PC-9 (cell line): ENCODE data around the gene PPP1CC.

Experiments
- EZH2 ChIP-seq: fragments of 200-600 bp; sonication (generic); IDR thresholded peaks from 2 replicates; pipeline ENCODE4 v1.8.0; 2017; ENCODE audit warnings: antibody characterized with exemption, low read depth
- TF ChIP-seq, protein P1 (sequence below): fragments of 200-600 bp; sonication (generic); conservative IDR thresholded peaks from 2 replicates; pipeline ENCODE4 v1.6.1; 2017; ENCODE audit warnings: mixed run types, antibody characterized with exemption, mild to moderate bottlenecking, moderate library complexity

DNA sequence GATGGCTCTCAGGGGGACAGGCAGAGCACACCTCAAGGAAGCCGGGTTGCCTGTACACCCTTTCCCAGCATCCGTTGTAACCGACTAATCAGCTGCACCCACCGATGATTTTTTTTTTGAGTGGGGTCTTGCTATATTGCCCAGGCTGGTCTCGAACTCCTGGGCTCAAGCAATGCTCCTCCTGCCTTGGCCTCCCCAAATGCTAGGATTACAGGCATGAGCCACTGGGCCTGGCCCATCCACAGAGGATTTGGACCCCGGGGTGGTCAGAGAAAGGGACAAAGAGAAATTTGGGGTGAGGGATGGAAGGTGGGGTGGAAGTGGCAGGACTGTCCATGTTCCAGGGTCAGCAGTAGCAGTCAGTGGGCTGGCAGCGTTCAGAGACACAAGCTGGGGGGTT lies 43.3 kb upstream of the PPP1CC start:
- TF ChIP-seq EZH2: no peak
- TF ChIP-seq, protein P1, sequence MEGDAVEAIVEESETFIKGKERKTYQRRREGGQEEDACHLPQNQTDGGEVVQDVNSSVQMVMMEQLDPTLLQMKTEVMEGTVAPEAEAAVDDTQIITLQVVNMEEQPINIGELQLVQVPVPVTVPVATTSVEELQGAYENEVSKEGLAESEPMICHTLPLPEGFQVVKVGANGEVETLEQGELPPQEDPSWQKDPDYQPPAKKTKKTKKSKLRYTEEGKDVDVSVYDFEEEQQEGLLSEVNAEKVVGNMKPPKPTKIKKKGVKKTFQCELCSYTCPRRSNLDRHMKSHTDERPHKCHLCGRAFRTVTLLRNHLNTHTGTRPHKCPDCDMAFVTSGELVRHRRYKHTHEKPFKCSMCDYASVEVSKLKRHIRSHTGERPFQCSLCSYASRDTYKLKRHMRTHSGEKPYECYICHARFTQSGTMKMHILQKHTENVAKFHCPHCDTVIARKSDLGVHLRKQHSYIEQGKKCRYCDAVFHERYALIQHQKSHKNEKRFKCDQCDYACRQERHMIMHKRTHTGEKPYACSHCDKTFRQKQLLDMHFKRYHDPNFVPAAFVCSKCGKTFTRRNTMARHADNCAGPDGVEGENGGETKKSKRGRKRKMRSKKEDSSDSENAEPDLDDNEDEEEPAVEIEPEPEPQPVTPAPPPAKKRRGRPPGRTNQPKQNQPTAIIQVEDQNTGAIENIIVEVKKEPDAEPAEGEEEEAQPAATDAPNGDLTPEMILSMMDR: no peak
